GM23338 (cell line): ENCODE results near the gene IPPK. TPM values are rescaled to one million over a fixed set of nuclear protein-coding genes. Genes with fewer than 3 reads are reported as not detected.

Experiments
- ATAC-seq: fragments of 200-7000 bp; cut with Tn5 transposase; 3 replicates; pipeline ENCODE4 v1.9.1; 2020
- DNase-seq: peaks from one replicate; pipeline ENCODE4 v3.0.0-alpha.2; 2015; ENCODE audit warnings: low spot score
- H2AFZ ChIP-seq: fragments of 200-600 bp; sonication (generic); 2 replicates; pipeline ENCODE4 v1.8.0; 2016; ENCODE audit warnings: antibody characterized with exemption, mild to moderate bottlenecking, moderate library complexity
- H3F3A ChIP-seq: fragments of 200-600 bp; sonication (generic); replicated peaks from 2 replicates; pipeline ENCODE4 v1.8.0; 2017; ENCODE audit warnings: antibody characterized with exemption, mixed run types, low read depth
- H3K27ac ChIP-seq: fragments of 200-600 bp; sonication (generic); 2 replicates; pipeline ENCODE4 v1.6.1; 2016; ENCODE audit warnings: low read depth
- H3K27me3 ChIP-seq: fragments of 200-600 bp; sonication (generic); 2 replicates; pipeline ENCODE4 v1.8.0; 2016; ENCODE audit warnings: mild to moderate bottlenecking, mixed run types, moderate library complexity; ENCODE audit not compliant: insufficient read depth
- H3K36me3 ChIP-seq: fragments of 200-600 bp; sonication (generic); 2 replicates; pipeline ENCODE4 v1.8.0; 2016; ENCODE audit warnings: mild to moderate bottlenecking; ENCODE audit not compliant: insufficient read depth
- H3K4me1 ChIP-seq: fragments of 200-600 bp; sonication (generic); 2 replicates; pipeline ENCODE4 v1.8.0; 2016; ENCODE audit warnings: mild to moderate bottlenecking, moderate library complexity; ENCODE audit not compliant: insufficient read depth
- H3K4me2 ChIP-seq: fragments of 200-600 bp; sonication (generic); 2 replicates; pipeline ENCODE4 v1.7.1; 2017; ENCODE audit warnings: mixed run types
- H3K4me3 ChIP-seq: fragments of 200-600 bp; sonication (generic); 2 replicates; pipeline ENCODE4 v1.6.1; 2016; ENCODE audit warnings: mixed run types
- H3K79me2 ChIP-seq: fragments of 200-600 bp; sonication (generic); replicated peaks from 2 replicates; pipeline ENCODE4 v1.8.0; 2017; ENCODE audit warnings: mild to moderate bottlenecking; ENCODE audit not compliant: insufficient read depth
- H3K9me2 ChIP-seq: fragments of 200-600 bp; sonication (generic); 2 replicates; pipeline ENCODE4 v1.8.0; 2017; ENCODE audit not compliant: insufficient read depth
- H4K20me1 ChIP-seq: fragments of 200-600 bp; sonication (generic); replicated peaks from 2 replicates; pipeline ENCODE4 v1.8.0; 2017; ENCODE audit warnings: mild to moderate bottlenecking; ENCODE audit not compliant: insufficient read depth
- H3K27ac Mint-ChIP-seq: 2 replicates; pipeline ENCODE4 v1.8.0; 2020; ENCODE audit warnings: inconsistent platforms, mild to moderate bottlenecking, moderate library complexity, mixed read lengths
- H3K27me3 Mint-ChIP-seq: 3 replicates; pipeline ENCODE4 v1.8.0; 2022; ENCODE audit warnings: low read depth, mild to moderate bottlenecking, moderate library complexity, mixed read lengths, inconsistent platforms; ENCODE audit not compliant: insufficient read depth, poor library complexity
- H3K36me3 Mint-ChIP-seq: 3 replicates; pipeline ENCODE4 v1.8.0; 2021; ENCODE audit warnings: low read depth, mild to moderate bottlenecking, inconsistent platforms, moderate library complexity, mixed read lengths
- H3K4me1 Mint-ChIP-seq: 3 replicates; pipeline ENCODE4 v1.8.0; 2020; ENCODE audit warnings: mild to moderate bottlenecking, inconsistent platforms, mixed read lengths
- H3K4me3 Mint-ChIP-seq: 3 replicates; pipeline ENCODE4 v1.8.0; 2021; ENCODE audit warnings: moderate library complexity, mild to moderate bottlenecking, inconsistent platforms, mixed read lengths
- H3K9me3 Mint-ChIP-seq: 3 replicates; pipeline ENCODE4 v1.8.0; 2020; ENCODE audit warnings: moderate library complexity, mild to moderate bottlenecking, inconsistent platforms, mixed read lengths
- CREB1 ChIP-seq: fragments of 250-450 bp; sonication (Bioruptor Pico); IDR thresholded peaks from 2 replicates; pipeline ENCODE4 v1.5.0; 2020; ENCODE audit warnings: low read depth, mild to moderate bottlenecking, moderate library complexity
- CTCF ChIP-seq, 2 experiments: fragments of 200-600 bp in 1 of 2; sonication (generic) in 1 of 2; conservative IDR thresholded peaks; 2 replicates each; pipeline versions ENCODE4 v1.5.1 to v1.6.1; 2016 to 2017; ENCODE audit warnings: antibody characterized with exemption in 2 of 2, low read depth in 2 of 2, mild to moderate bottlenecking in 2 of 2, moderate library complexity in 1 of 2
- EZH2 ChIP-seq: fragments of 200-600 bp; sonication (generic); IDR thresholded peaks from one replicate; pipeline ENCODE4 v1.8.0; 2017; ENCODE audit warnings: antibody characterized with exemption, mild to moderate bottlenecking, low read depth; ENCODE audit not compliant: unreplicated experiment
- JUNB ChIP-seq: IDR thresholded peaks from one replicate; pipeline ENCODE4 v1.6.1; 2016; ENCODE audit warnings: antibody characterized with exemption; ENCODE audit not compliant: unreplicated experiment
- POLR2AphosphoS5 ChIP-seq: IDR thresholded peaks from 2 replicates; pipeline ENCODE4 v1.6.1; 2016; ENCODE audit warnings: antibody characterized with exemption, low read depth
- REST ChIP-seq: IDR thresholded peaks from one replicate; pipeline ENCODE4 v1.6.1; 2018; ENCODE audit warnings: antibody characterized with exemption; ENCODE audit not compliant: unreplicated experiment
- STAT1 ChIP-seq: IDR thresholded peaks from one replicate; pipeline ENCODE4 v1.6.1; 2016; ENCODE audit warnings: antibody characterized with exemption; ENCODE audit not compliant: unreplicated experiment
- ZNF114 ChIP-seq: fragments of 250-450 bp; sonication (Bioruptor Pico); IDR thresholded peaks from 2 replicates; pipeline ENCODE4 v1.5.0; 2020; ENCODE audit warnings: mild to moderate bottlenecking, moderate library complexity
- ZNF331 ChIP-seq: fragments of 250-450 bp; sonication (Bioruptor Pico); IDR thresholded peaks from 2 replicates; pipeline ENCODE4 v1.5.0; 2020; ENCODE audit warnings: low read depth, mild to moderate bottlenecking, moderate library complexity
- ZNF462 ChIP-seq: fragments of 250-450 bp; sonication (Bioruptor Pico); IDR thresholded peaks from 2 replicates; pipeline ENCODE4 v1.5.0; 2020; ENCODE audit warnings: mild to moderate bottlenecking, moderate library complexity
- polyA plus RNA-seq: library from polyadenylated mRNA; unstranded; fragments of >200 nt; fragmentation: Nextera tagmentation; extraction: Ambion mirVana; gene quantifications from 2 replicates; pipeline ENCODE4 v1.2.1, GENCODE V29; 2016
- total RNA-seq: library from RNA; depleted of rRNA; stranded (reverse); fragments of >200 nt; shearing (Covaris generic); gene quantifications from 2 replicates; pipeline ENCODE4 v1.2.3, GENCODE V29; 2014

Gene IPPK
- total and polyA plus RNA-seq, 2 experiments from 2014 or later: 6.5 to 17.5 TPM

GRCh38 chr9:92655896-92656536 lies 13.9 kb downstream of the IPPK start (continued):
- TF ChIP-seq ZNF462 (no peak), POLR2AphosphoS5 (no peak)

GRCh38 chr9:92655366-92655765 lies 14.6 kb downstream of the IPPK start:
- Histone ChIP-seq H3F3A (no peaks in the 10 kb centered on the region), H3K27me3 (no peaks in the 10 kb centered on the region), H3K4me2 (no peak overlapping the region), H3K9me2 (no peaks in the 10 kb centered on the region), H3K4me1 (peaks cover 6% of the 10 kb centered on the region; the same call in 1 of the 2 replicates), H4K20me1 (peaks cover 2% of the 10 kb centered on the region; the same call in 1 of the 2 replicates), H3K36me3 (no peaks in the 10 kb centered on the region), H2AFZ (no peak overlapping the region), H3K27ac (no peak overlapping the region), H3K4me3 (no peak overlapping the region), H3K79me2 (peaks cover under 1% of the 10 kb centered on the region)
- Mint-ChIP-seq H3K9me3 (no peaks in the 10 kb centered on the region), H3K27ac (no peak overlapping the region), H3K27me3 (peaks cover 7% of the 10 kb centered on the region), H3K4me1 (peaks cover 8% of the 10 kb centered on the region), H3K4me3 (no peak overlapping the region), H3K36me3 (peaks cover 16% of the 10 kb centered on the region)
- DNase-seq (no peak), ATAC-seq (no peak)
- TF ChIP-seq CREB1 (CRISPR knock-in tag) (no peak), ZNF114 (CRISPR knock-in tag) (no peak), EZH2 (no peak), ZNF331 (CRISPR knock-in tag) (no peak), POLR2AphosphoS5 (no peak), CTCF (conservative IDR thresholded peaks at IDR 0.05; ENCODE audit: low read depth in 2 of 2) (no peak), STAT1 (no peak), JUNB (no peak), REST (no peak)
